ENCODE results near the gene MAST3.

The MAST3 gene

DNA sequence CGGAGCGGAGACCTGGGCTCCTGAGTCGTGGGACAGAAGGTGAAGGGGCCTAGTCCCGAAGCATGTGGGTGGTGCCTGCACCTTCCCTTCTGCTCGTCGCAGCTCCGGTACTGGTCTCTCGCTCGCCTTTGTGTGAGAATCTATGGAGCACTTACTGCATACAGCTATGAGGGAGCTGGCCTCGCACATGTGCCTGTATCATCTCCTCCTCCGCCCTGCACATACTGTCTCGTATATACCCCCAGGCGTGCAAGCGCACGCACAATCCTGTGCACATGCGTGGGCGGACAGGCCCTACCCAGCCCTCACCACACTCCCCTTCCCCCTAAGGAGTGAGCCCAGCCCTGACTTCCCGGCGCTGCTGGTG lies 64.0 kb downstream of the MAST3 start:
- DNase-seq, result no peak

DNA sequence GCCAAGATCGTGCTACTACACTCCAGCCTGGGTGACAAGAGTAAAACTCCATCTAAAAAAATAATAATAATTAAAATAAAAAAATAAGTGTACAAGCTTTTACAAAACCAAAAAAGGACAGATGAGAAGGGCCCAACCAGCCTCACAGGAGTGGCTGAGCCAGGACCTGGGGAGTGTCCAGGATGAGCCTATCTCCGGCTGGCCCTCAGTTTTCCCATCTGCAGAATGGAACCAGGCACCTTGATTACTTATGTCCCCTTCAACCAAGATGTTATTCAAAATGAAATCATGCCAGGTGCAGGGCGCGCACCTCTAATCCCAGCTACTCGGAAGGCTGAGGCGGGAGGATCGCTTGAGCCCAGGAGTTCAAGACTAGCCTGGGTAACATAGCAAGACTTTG lies 66.5 kb downstream of the MAST3 start:
- DNase-seq, result no peak

- no peak for DNase-seq
Observed at GRCh38 chr19:18165794-18166544, 68.4 kb downstream of the MAST3 start.

DNA sequence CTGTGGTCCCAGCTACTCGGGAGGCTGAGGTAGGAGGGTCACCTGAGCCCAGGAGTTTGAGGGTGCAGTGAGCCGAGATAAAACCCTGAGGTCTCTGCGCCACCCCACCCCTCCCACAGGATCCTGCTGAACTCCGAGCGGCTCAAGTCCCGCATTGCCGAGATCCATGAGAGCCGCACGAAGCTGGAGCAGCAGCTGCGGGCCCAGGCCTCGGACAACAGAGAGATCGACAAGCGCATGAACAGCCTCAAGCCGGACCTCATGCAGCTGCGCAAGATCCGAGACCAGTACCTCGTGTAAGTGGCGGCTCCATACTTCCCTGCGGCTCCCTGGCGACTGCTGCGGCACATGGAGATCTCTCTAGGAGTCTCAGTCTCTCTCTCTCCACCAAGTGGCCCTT lies 69.4 kb downstream of the MAST3 start:
- no peak for DNase-seq

GRCh38 chr19:18167975-18168645 lies 70.5 kb downstream of the MAST3 start:
- DNase-seq, result peak; percentile 77

- DNase-seq, result no peak
Observed at GRCh38 chr19:18168673-18169381, 71.2 kb downstream of the MAST3 start.

DNA sequence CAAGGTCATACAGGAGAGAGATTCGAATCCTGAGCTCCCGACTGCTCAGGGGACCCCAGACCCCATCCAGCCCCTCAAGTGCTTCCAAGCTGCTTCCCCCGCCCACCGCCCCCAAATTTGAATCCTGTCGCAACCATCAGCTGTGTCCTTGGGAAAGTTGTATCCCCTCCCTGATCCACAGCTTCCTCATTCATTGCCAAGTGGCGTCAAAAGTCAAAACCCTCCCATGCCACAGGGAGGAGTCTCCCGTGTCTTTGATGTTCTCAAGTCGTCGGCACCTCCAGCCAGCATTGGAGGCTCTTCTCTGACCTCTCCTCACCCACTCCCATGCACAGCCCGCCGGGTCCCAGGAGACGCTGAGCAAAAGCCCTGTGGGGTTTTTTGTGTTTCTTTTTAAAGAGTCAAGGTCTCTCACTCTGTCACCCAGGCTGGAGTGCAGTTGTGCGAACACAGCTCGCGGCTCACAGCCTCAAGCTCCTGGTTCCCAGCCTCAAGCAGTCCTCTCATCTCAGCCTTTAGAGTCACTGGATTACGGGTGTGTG lies 73.2 kb downstream of the MAST3 start:
- no peak for DNase-seq

DNA sequence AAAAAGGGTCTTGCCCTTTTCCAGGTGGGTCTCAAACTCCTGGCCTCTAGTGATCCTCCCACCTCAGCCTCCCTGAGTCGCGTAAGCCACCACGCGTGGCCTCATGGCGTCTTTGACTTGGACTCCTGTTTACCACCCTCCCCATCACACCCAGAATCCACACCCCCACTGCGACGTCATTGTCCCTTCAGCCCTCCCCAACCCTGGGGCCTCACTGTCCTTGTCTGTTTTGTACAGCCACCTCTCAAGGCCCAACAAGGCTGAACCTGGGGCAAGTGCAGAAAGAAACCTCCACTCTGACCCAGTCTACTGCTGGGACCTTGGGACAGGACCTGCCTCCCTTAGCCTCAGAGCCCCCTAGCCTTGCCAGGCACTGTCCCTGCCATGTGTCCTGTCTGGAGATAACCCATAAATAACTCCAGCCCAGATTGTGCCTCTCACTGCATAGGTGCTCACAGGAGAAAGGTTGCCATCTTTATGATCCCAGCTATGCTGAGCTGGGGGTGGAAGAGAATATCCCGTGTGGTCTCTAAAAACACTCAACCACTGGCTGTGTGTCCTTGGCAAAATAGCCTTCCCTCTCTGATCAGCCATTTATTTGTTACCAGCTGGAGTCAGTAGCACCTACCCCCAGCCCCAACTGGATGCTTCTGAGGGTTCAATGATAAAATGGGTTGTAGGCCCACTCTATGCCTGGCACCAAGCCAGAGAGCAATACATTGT lies 74.2 kb downstream of the MAST3 start:
- no peak for DNase-seq

GRCh38 chr19:18172331-18173053 lies 74.9 kb downstream of the MAST3 start:
- DNase-seq, result no peak

GRCh38 chr19:18173054-18173571 lies 75.5 kb downstream of the MAST3 start:
- DNase-seq, result no peak

- DNase-seq, result peak; percentile 81
Observed at GRCh38 chr19:18173572-18174288, 76.2 kb downstream of the MAST3 start, which contains the start of gene IFI30. TSS of gene IFI30 (plus strand) at chr19:18173813. CDS start at chr19:18173842, 29 bp downstream.

GRCh38 chr19:18174983-18175382 lies 77.4 kb downstream of the MAST3 start:
- DNase-seq, result no peak

DNA sequence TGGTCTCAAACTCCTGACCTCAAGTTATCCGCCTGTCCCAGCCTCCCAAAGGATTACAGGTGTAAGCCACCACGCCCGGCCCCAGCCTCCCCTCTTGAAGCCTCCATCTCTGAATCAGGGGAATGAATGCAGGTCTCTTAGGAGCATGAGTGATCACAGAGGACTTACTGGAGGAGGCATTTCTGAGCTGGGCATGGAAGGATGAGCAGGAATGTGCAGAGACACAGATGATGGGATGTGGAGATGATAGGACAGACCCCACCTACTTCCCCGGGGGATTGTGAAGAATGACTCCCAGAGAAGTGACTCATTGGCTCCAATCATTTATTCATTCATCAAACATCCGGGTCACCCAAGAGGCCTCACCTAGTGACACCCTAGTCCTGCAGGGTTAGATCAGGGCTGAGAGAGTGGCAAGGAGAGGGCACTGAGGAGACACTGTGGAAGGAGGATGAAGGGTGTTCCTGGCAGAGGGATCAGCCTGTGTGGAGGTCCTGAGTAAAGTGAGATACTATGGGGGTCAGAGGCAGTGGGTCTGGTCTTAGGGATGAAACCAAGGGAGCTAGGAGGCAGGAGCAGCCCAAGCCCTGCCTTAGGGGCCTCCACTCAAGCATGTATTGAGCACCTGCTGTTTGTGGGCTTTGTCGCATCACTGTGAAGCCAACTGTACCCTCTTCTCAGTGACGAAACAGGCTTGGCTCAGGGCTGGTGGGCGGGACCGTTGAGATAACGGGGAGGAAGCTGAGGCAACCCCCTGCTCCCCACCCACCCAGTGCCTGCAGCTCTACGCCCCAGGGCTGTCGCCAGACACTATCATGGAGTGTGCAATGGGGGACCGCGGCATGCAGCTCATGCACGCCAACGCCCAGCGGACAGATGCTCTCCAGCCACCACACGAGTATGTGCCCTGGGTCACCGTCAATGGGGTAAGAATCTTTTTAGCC lies 79.1 kb downstream of the MAST3 start:
- no peak for DNase-seq

GRCh38 chr19:18179957-18180356 lies 82.4 kb downstream of the MAST3 start:
- no peak for DNase-seq

GRCh38 chr19:18183529-18183928 lies 86.0 kb downstream of the MAST3 start:
- DNase-seq, result no peak

GRCh38 chr19:18185538-18185937 lies 88.0 kb downstream of the MAST3 start:
- DNase-seq, result no peak

DNA sequence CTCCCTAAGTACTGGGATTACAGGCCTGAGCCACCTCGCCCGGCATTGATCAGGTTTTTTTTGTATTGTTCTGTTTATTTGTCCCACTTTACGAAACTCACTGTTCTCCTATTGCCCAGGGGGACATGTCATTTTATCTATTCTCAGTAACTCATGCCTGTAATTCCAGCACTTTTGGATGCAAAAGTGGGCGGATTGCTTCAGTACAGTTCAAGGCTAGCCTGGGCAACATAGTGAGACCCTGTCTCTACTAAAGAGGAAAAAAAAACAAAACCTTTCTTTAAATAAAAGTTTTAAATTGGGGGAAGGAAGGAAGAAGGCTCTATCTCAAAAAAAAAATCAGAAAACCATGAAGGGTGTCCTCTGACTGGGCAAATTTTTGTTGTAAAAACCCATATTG lies 92.7 kb downstream of the MAST3 start:
- no peak for DNase-seq

DNA sequence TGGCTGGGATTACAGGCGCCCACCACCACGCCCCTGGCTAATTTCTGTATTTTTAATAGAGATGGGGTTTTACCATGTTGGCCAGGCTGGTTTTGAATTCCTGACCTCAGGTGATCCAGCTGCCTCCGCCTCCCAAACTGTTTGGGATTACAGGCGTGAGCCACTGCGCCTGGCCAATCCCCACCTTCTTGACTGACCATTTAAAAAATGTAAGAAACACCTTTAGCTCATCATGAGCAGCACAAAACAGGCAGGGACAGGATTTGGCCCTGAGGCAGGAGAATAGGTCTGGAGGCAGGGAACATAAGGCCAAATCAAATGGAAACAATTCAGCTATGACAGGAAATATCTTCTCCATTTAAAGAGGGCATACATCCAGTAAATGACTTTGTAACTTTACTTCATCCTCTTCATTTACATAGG lies 94.1 kb downstream of the MAST3 start:
- DNase-seq, result no peak

DNA sequence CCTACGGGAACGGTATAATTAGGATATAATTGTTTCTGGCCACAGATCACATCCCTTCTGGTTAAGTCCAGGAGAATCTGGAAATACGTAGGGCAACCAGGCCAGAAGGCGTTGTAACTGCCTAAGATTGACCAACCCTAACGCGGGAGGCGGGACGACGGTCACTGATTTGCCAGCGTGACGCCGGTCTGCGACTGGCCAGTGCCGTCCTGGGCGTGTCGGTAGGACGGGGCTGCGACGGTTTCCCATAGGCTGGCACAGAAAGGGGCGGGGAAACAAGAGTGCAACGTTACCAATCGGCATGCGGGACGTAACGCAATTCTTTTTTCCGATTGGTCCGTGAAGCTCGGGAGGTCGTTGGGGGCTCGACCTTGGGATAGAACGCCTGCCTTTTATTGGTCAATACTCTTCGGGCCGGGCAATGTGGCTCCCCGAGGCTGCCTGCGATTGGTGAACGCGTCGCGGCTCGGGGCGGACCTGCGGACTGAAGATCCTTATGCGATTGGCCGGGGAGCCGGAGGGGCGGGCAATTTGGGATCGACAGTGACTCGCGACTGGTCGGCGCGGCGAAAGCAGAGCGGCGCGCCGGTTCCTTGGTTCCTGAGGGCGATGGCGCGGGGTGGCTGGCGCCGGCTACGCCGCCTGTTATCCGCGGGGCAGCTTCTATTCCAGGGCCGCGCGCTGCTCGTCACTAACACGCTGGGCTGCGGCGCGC lies 95.3 kb downstream of the MAST3 start, which contains the start of gene MPV17L2:
TSS of gene MPV17L2 (plus strand) at position 546 of the 715 bp plus-strand sequence. CDS start at position 610, 64 bp downstream.
- peak; percentile 100 for DNase-seq
